M059J (cell line): Measurements from ENCODE around the gene B4GALNT3. TPM values are rescaled to one million over a fixed set of nuclear protein-coding genes. Genes with fewer than 3 reads are reported as not detected.

ENCODE experiments used
- DNase-seq: peaks from one replicate; pipeline ENCODE4 v3.0.0-alpha.2; 2012; ENCODE audit warnings: low read depth
- total RNA-seq: library from RNA; depleted of rRNA; stranded (reverse); fragments of >200 nt; shearing (Covaris generic); gene quantifications from 2 replicates; pipeline ENCODE4 v1.2.3, GENCODE V29; 2014

Gene B4GALNT3
- total RNA-seq, 1 experiment from 2014 or later: 1.8 TPM

DNA sequence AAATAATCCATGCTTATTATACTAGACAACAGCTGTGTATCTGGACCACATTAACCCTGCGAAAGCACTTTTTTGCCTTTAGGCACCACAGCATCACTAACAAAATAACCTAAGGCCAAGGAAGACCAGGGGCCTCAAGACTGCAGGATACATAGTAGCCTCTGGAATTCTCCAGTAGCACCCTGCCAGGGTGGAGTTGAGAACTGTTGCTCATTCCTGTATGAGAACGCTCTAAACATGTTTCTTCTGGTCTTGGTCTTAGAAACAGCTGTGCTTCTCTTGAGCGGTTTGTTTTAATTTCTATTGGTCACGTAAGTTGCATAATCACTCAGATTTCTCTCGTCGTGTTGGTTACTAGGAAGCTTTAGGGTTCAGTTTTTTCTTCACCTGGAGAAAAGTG is 7.9 kb downstream of the B4GALNT3 start:
- DNase-seq: no peak

DNA sequence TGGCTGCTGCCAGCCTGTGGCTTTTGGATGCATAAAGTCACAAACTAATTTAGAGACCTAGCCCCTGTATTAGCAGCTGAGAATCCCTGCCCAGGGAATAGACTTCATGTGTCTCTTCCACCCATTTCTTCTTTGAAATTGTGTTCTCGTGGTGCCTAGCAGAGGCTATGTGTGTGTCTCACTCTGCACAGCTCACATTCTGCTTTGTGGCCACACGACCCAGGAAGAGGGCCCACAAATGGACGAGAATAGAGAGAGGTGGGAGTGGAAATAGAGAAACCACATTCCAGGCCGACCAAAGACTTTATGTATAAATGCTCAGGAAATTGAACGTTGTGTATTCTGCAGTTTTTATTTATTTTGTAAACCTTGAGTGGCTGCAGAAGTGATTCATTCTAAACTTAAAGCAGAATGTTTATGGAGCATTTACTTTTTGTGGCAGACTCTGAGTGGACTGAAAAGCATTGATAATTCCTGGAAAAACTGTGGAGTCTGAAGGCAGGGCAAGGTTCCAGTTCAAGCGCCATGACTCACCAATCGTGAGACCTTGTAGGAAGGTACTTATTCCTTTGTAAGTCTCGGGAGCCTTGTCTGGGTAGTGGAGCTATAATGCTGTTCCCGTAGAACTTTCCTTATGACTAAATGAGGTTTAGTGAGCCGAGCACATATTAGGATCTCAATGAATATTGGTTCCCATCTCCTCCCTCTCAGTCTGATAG is 9.1 kb downstream of the B4GALNT3 start:
- DNase-seq: peak; percentile 78

DNA sequence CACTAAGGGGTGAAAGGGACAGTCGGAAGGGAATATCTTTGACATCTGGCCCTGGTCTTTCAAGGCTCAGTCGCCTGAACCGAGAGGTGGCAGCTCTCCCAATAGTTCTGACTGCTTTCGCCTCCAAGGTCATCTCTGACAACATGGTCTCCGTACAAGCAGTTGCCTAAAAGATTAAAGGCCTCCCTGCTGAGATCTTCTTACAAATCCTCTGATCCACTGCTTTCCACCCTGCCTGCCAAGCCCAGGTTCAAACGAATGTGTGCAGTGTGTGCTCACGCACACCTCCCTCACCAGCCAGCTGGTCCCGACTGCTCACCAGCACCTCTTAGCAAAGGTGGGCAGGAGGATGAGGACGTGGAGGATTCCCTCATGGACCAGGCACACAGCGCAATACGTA is 10.4 kb downstream of the B4GALNT3 start:
- DNase-seq: no peak

DNA sequence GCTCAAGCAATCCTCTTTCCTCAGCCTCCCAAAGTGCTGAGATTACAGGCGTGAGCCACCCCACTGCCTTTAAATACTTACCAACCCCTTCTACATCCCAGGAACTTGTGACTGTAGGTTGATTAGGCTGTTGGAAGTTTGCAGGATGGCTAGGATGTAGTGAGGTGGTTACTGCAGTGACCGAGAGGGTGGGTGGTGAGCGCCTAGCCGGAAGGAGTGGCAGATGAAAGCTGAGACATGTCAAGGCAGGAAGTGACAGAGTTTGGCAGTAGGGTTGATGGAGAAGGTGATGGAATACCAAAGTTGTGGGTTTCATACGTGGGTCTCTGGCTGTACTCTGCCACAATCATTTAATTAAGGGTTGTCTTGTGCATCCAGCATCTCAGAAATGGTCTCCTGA is 13.5 kb downstream of the B4GALNT3 start:
- DNase-seq: no peak

DNA sequence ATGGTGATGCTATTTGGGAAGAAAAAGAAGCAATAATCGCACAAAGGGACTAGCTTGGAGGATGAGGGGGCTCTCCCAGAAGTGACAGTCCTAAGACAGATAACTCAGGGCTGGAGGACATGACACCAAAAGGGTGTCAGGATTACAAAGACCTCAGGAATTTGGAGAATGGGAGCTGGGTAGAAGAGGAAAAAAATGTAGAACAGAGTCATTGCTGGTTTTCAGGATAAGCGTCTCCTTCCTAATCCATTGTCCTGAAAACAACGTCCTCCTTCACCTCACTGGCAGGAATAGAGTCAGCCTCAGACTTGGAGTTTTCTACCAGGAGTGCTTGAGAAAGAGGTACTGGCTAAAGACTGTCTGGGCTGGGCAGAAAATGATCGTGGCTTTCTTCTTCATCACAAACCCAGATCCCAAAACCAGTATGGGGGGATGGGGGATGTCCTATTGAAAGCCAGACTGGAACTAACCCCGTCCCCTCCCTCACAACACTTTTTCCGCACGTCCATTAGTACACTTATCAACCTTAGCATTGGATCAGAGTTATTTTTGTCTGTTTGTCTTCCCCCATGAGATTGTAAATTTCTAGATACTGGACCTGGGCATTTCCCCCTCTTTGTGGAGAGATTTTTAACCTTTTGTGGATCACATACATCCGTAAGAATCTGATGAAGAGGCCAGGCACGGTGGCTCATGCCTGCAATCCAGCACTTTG is 14.3 kb downstream of the B4GALNT3 start:
- DNase-seq: peak; percentile 13

DNA sequence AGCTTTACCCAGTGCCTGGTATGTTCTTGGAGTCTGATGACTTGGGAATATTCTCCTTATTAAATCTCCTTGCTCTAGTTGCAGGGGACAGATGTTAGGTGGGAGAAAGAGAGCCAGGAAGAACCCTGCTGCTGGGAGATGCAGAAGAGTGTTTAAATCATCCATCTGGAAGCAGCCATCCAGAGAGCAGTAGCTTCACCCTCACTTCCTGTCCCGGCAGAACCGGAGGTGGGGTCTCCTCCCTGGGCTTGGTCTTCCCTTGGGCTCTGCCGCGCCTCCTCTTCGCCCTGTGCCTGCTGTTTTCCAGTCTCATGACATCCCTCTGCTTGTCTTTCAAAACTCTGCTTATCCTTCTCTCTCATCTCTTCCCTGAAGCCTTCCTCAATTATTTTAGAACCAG is 15.5 kb downstream of the B4GALNT3 start:
- no peak for DNase-seq

DNA sequence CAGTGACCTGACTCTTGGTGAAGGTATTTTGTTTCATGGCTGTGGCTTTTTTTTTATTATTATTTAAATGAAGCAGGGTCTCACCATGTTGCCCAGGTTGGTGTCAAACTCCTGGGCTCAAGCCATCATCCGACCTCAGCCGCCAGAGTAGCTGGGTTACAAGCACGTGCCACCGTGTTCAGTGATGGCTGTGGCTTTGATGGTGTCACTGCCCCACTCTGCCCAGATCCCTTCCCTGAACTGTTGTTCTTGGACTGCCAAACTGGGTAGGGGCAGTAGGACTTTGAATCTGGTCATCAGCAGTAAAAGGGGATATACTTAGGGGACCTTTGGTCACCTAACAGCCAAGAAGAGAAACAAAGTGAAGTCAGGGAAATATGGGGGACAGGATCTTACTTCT is 19.4 kb downstream of the B4GALNT3 start:
- no peak for DNase-seq

DNA sequence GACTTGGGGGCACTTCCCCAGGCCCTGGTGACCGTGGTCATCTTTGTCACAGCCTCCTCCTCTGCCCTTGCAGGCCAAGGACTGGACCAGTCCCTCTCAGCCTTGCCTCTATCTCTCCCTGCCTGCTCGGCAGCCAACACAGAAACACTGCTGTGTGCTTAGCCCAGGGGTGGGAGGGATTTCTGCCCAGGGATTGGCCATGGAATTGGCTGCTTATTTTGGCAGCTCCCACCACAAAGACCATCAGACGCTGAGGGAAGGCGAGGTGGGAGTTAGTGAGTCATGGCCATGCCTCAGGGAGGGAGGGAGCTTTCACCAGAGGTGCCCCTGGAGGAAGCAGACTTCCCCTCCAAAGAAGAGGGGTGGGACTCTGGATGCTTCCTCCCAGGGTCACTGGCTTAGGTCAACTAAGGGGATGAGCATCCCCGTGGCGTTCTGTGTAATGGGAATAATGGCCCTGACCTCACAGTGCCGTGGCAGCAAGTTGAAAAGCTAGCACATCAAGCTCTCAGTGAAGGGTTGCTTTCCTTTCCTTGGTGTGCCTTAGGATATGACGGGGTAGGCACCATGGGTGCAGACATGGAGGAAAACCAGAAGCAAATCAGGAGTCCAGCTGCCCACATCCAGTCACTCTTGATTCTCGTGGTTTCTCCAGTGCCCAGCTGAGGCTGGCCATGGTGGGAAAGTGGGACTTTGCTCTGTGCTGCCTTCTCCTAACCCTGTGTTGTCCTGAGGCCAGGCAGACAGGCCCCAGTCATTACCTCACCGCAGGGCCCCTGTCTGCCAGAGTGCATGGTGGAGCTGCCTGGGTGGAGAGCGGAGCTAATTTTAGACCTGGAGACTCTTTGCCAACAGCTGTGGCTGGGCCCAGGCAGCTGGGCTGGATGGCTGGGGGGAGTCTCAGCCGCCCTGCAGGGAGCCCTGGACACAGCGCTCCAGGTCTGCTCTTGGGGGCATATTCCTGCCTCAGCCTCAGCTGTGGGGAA is 21.4 kb downstream of the B4GALNT3 start:
- DNase-seq: no peak

DNA sequence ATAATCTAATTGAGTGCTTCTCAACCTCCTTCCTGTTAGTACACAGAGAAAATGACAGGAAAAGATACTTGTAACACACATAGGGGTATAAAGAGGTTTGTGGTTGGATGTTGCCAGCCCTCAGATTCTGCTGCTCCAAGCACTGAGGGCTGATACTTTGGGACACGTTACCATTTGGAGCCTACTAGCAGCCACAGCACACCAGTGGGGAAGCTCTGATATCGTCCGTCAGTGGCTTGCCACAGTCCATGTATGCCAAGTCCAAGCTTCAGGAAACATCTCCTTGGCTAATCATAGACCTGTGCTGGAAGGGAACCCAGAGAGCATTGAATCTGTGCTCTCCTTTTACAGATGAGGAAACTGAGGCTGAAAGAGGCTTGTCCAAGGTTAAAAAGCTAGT is 22.3 kb downstream of the B4GALNT3 start:
- no peak for DNase-seq

DNA sequence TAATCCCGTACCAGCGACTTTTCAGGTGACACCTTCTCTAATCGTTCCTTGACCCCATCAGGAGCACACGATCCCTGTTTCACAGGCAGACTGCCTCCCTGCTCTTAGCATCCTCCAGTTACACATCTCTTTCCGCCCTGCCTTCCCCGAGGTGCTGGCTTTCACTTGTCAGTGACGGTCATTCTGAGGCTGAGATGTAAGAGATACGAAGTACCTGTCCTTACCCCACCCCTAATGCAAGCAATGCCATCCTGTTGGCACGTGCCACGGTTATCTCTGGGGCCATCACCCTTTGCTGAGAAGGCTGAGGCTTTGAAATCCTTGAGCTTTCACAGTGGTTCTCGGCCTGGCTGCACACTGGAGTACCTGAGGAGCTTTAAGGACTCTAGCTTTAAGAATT is 24.4 kb downstream of the B4GALNT3 start:
- DNase-seq: no peak

DNA sequence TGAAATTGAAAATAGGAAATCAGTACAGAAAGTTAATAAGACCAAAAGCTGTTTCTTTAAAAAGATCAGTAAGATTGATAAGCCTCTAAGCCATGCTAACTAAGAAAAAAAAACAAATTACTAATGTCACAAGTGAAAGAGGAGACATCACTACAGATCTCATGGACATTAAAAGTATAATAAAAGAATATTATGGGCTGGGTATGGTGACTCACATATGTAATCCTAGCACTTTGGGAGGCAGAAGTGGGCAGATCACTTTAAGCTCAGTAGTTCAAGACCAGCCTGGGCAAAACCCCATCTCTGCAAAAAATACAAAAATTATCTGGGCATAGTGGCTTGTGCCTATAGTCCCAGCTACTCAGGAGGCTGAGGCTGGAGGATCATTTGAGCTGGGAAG is 30.5 kb downstream of the B4GALNT3 start:
- DNase-seq: no peak

DNA sequence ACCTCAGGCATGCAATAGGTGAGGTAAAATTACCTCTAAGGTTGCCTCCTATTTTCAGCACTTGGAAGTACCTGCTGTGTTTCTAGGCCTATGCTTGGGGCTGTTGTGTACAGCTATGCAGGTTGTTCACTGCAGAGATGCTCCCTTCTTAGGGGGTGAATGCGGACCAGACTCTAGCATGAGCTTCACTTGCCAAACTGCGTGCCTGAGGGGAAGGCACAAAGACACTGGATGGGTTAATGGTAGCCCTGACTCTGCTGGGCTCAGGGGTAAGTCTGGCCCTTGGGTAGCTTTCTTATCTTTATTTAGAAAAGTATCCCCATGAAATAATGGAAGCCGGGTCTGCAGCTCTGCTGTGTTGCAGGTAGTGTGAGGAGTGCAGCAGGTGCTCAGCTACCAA is 35.7 kb downstream of the B4GALNT3 start:
- no peak for DNase-seq

DNA sequence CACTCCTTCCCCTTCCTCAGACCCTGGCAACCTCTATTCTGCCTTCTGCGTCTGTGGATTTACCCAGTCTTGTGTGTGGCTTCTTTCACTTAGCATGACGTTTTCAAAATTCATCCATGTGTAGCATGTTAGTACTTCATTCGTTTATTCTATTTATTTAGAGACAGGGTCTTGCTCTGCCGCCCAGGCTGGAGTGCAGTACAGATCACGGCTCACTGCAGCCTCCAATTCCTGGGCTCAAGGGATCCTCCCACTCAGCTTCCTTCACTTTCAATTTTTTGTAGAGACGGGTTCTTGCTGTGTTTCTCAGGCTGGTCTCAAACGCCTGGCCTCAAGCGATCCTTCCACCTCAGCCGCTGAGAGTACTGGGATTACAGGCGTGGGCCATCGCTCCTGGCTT is 37.0 kb downstream of the B4GALNT3 start:
- DNase-seq: no peak

DNA sequence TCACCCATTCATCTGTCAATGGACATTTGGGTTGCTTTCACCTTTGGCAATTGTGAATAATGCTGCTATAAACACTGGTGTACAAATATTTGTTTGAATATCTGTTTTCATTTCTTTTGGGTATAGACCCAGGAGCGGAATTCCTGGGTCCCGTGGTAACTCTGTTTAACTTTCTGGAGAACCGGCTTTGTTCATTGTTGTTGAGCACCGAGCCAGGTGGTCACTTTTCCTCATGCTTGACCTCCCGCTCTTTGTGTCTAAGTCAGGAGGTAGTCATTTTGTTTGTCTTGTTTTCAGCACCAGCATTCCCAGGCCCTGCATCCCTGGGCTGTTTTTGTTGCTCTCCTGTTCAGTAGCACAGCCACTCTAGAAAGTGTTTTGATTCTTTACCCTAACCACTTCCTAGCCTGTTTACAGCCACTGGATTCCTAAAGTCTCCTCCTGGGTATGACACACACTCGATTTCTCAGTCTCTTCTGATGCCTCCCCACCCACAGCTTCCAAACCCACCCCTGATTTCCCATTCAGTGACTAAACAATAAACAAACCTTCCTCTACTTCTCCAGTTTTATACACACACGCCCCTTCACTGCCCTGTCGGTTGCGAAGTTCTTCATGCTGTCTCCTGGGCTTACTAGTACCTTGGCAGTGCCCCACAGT is 37.9 kb downstream of the B4GALNT3 start:
- no peak for DNase-seq

DNA sequence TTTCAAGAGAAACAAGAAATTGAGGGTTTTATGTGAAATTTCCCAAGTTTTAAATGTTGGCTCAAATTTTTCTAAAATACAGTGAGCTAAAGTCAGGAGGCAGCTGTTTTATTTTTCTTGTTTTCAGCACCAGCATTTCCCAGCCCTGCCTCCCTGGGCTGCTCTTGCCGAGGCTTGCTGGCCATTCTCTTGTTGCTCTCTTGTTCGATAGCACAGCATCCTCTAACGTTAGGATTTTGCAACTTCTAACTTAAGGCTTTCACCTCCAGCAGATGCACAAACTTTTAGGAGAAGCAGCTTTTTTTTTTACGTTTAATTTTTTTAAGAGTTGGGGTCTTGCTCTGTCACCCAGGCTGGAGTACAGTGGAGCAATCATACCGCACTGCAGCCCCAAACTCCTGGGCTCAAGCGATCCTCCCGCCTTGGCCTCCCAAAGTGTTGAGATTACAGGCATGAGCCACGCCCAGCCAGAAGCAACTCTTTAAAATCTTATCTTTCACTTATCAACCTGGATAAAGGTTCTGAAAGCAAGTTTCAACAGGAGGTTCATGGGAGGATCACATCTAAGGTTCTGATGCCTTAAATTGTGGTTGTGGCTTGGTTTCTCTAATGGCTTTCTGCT is 40.2 kb downstream of the B4GALNT3 start:
- DNase-seq: no peak

DNA sequence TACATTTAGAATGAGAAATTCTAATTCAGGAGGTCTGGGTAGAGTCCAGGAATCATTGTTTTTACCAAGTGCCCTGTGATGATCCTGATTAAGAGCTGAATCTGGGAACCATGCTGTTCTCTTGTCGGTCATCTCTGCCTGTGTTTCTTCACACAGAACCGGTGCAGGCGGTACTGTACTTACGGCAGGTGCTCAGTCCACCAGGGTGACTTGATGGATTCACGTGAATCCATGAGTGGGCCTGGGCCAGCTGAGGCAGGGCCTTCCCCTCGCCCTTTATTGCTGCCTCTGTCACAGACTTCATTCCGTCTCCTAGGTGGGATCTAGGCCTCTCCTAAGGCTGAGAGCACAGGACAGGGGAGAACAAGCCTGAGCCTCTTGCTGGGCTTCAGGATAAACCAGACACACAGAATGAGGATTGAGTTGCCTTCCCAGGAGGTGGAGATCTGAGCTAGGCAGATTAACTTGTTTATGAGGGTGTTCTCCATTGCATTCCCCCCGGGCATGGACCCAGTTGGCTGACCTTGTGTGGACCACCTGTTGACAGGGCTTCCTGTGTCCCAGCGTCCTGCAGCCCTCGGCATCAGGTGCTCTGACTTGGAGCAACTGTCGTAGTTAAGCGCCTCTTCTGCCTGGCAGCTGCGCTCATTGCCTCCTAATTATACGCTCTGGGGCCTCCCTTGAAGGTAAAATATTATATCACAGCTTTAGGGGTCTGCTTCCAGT is 42.1 kb downstream of the B4GALNT3 start:
- no peak for DNase-seq

DNA sequence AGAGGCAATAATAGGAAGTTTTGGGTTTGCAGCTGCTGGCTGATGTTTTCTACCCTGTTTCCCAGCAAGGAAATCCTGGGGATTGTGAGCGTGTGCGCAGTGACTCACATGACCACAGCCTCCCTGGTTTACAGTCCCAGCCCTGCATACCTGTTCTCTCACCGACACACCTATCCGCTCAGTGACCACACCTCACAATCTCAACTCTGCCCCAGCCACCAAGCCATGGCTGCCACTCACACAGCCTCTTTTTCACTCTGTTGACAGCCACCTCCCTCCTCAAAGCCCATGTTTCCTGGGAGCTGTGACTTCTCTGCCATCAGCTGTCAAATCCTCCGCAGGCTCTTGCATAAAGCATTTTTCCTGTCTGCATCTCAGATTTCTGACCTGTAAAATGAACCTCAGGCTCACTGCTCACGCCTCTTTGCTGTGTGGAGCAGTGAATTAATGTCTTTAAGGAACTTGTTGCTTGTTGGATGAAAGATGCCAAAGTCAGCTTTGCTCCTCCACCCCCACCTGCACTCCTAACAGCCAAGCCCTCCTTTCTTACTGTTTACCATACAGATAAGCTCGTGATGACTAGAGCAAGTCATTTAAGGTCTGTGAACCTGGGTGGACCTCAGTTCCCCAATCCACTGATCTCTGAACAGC is 43.5 kb downstream of the B4GALNT3 start:
- no peak for DNase-seq

DNA sequence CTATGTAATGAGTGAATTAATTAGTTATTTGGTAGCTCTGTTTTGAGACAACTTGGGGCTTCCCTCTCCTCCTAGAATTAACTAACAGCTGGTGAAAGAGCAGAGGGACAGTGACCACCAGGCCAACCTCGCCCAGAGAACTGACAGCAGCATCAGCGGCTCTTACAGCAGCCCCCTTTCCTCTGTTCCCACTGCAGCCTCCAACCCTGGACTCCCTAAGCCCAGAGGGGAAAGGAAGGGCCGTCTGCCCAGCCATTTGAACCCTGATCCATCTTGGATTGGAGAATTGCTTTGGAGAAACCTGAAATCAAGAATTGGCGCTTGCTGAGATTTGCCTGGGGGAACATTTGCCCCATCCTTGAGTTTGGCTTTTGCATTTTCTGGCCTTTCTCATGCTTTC is 45.5 kb downstream of the B4GALNT3 start:
- DNase-seq: no peak

DNA sequence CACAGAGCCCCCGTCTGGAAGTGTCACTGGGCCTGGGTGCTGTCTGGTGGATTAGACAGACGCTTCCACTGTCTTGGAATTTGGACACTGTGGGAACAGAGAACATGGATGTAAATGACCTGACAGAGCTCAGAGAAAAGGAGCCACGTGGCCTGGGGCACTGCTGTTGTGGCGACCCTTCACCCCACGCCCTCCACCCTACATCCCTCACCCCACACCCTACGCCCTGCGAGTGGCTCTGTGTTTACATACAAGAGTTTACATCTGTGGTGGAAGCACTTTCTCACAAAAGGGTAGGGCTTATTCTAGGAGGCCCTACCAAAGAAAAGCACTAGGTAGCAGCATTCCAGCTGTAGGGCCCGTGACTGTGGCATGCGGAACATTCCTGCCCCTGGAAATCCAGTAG is 47.7 kb downstream of the B4GALNT3 start:
- no peak for DNase-seq

DNA sequence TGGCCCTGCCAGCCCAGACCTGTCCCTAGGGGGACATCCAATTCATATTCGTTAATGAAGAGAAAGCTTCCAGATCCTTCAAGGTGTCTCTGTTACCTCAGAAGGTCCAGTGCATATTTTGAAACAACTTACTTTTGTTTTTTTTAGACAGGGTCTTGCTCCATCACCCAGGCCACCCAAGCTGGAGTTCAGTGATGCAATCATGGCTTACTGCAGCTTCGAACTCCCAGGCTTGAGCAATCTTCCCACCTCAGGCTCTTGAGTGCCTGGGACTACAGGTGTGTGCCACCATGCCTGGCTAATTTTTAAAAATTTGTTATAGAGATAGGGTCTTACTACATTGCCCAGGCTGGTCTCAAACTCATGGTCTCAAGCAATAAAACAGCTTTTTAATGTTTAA is 48.4 kb downstream of the B4GALNT3 start:
- DNase-seq: no peak
